ENCODE results near the gene RSPH1.
"Not testable (repeated sequence)": the region's sequence is repeated elsewhere in the genome, so short reads cannot be mapped to it uniquely, and the experiment has no call there.

The RSPH1 gene

GRCh38 chr21:42480736-42481135 lies 15.3 kb downstream of the RSPH1 start:
- DNase-seq: no peak

DNA sequence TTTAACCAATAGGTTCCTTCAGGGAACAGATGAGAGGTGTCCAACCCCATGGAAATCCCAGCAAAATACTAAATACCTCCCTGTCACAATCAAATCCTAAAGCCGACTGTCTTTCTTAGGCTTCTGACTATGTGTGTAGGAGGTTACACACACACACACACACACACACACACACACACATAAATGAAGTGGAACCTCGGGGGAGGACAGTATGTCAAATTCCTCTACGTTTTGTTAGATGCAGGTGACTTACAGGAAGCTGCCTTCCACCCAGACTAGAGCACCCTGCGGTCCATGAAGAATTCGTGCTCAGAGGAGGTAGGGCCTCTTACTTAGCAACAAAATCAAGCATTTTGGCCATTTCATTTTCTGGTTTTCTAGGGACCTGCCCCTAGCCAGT lies 16.4 kb downstream of the RSPH1 start:
- DNase-seq: no peak

- no peak for DNase-seq
Measured at GRCh38 chr21:42478504-42478903, 17.5 kb downstream of the RSPH1 start.

DNA sequence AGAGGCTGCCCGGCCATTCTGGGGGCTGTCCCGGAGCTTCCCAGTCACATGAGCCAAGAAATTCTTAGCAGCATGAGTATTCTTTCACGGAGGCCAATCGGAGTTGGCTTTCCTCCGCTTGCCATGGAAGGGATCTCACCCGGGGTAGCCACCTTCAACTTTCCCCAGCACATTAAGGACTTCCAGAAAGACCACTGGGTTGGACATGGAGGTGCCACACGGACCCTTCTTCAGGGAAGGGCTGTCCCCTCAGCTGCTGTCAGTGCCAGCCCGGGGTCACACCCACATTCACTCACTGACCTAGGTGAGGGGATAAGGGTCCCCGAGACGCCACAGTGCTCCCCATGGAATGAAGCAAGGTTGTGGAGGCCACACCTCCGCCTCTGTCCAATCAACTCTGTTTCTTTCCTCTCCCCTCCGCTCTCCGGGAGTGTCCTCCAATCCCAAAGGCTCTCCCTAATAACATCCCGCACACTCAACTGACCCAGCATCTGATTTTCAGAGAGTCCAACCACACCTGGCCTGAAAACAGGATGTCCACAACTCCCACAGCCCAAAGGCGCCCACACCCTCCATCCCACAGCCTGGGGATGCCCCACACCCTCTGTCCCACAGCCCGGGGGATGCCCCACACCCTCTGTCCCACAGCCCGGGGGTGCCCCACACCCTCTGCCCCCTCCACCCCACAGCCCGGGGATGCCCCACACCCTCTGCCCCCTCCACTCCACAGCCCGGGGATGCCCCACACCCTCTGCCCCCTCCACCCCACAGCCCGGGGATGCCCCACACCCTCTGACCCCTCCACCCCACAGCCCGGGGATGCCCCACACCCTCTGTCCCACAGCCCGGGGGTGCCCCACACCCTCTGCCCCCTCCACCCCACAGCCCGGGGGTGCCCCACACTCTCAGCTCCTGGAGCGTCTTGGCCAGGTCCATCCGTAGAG lies 19.4 kb downstream of the RSPH1 start:
- no peak for DNase-seq

DNA sequence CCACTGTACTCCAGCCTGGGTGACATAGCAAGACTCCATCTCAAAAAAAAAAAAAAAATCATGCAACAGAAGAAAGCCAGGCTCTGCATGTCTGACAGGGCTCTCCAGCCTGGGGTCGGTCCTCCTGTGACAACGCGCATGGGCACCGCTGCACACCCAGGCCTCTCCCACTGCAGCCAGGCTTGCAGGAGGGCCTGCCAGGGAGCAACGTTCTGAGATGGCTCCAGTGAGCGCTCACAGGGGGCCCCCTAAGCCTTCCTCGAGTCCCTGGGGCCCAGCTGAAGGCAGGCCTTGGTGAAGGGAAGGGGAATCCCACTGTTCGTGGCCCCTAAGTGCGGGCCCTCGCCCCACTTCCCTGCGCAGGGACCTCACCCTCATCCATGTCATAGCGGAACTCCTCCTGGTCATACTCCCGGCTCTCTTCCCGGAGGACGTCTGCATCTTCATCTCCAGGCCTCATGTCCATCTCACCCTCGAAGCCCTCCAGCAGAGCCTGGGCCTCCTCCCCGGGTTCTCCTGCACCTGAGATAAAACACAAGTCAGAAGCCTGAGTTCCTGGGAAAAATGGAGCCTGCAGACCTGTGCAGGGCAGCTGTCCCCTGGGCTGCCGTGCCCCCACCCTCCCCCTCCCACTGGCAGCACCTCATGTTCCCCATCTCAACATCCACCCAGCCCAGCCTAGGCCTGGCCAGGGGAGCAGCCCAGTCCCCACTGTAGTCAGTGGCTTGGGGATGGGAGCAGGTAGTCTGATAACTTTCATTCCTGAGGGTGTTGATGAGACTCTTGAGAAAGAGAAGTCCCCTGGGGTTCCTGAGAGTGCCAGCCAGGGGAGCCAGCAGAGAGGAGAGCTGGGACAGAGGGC lies 20.3 kb downstream of the RSPH1 start:
- no peak for DNase-seq

DNA sequence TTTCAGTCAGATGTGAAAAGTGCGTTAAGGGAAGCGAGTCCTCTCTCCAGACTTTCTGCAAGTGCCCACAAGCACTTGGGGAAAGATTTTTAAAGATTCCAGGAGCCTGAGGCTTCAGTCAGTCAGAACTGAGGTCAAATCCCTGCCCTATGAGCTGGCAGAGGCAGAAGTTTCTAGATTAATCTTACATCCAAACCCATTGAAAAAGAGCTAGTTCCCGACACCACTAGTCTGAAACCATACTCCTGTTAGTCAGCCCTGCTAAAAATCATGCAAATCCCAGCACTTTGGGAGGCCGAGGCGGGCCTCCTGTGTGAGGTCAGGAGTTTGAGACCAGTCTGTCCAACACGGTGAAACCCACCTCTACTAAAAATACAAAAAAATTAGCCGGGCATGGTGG lies 21.0 kb downstream of the RSPH1 start:
- DNase-seq: no peak

GRCh38 chr21:42474043-42474831 lies 21.8 kb downstream of the RSPH1 start:
- DNase-seq: no peak

DNA sequence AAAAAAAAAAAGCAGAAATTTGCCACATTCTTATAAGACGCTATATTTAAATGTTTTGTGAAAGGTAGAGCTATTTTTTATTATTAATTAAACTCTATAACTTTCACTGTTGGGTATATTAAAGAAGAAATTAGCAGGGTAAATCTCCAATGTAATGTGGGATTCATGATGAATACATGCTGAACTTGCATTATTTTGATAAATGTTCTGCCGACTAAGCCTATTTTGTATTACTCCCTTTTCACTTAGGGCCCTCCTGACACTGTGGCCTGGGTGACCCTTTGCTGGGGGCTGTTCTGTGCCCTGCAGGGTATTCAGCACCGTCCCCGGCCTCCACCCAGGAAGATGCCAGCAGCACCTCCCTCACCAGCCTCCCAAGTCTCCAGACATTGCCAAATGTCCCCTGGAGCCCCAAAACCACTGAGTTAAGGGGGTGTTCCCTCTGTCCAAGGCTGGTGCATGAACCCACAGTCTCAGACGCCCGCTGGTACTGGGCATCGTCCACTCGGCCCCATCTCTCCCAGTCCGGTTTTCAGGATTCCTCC lies 22.5 kb downstream of the RSPH1 start:
- no peak for DNase-seq

DNA sequence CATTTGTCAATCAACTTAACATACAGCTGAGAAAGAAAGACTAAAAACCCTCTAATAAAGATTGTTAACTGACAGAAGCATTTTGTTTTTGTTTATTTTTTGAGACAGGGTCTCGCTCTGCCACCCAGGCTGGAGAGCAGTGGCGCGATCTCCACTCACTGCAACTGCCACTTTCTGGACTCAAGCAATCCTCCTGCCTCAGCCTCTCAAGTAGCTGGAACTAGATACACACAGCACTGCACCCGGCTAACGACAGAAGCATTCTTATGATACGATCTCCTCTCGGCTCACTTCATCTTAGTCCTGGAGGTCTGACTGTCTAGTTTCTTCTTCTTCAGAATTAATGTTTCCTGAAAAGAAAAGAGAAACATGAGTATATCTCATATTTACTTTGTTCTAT lies 23.5 kb downstream of the RSPH1 start:
- DNase-seq: no peak

GRCh38 chr21:42471716-42472330 lies 24.2 kb downstream of the RSPH1 start:
- DNase-seq: no peak

GRCh38 chr21:42471206-42471605 lies 24.8 kb downstream of the RSPH1 start:
- DNase-seq: no peak

DNA sequence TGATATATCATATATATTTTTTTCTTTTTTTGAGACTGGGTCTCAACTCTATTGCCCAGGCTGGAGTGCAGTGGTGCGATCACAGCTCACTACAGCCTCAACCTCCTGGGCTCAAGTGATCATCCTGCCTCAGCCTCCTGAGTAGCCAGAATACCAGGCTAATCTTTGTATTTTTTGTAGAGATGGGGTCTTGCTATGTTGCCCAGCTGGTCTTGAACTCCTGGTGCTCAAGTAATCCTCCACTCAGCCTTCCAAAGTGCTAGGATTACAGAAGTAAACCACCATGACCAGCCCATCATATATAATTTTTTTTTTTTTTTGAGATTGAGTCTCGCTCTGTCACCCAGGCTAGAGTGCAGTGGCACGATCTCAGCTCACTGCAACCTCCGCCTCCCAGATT lies 26.3 kb downstream of the RSPH1 start:
- DNase-seq: not testable (repeated sequence)

- no peak for DNase-seq
Measured at GRCh38 chr21:42469272-42469671, 26.8 kb downstream of the RSPH1 start.

DNA sequence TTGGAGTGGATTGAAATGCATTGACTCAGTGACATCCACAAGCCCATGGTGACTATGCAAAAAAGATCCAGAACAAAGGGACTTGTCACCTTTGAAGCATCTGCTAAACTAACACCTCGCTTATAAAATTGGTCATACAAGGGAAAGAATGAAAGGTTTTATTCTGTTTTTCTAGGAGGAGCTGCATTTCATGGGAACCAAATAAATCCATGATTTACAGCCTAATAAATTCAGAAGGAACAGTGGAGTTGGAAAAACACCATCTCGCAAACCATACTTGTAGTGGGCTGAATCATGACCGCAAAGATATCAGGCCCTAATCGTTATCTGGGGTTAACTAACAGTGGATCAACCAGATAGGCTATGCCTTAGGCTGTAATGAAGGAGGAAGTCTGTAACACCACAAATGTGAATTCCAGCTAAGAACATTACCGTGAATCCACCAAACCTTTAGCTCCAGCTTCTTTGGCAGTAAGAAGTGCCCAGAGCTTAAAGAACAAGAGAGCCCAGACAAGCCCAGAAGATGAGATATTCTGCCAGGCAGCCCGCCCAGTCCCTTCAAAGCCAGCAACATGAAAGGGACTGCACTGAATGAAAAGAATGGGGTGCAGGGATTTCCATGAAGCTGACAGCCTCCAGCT lies 27.4 kb downstream of the RSPH1 start:
- DNase-seq: no peak

DNA sequence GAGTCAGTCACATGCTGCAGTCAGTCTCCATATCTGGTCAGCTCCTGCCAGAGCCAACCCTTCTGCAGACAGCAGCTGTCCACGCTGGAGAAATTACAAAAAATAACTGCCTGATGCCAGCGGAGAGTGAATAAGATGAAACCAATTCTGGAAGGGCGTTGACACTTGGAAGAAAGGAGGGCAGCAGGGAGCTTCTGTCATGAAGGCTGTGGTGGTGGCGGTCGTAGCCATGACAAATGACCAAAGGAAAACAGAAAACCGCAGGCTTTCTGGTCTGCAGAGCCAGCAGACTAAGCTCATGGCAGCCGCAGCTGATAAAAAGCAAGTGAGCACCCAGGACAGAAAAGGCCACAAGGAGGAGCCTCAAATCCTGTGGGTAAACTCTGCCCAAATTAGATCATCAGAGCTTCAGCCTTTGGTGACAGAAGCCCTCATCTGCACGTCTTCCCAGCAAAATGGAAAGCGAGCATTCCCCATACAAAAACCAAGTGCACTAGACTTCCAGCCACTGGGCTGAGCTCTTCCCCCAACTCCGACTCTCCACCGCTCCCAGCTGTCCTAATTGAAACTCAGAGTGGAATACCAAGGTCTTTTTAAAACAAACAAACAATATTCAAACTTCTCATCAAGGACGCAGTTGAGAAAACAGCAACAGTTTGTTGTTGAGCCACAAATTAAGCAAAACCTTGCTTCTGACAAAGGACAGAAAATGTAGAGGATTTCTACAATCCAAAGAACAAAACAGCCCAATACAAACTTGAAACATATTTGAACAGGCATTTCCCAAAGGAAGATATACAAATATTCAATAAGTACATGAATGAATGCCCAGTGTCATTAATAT lies 28.7 kb downstream of the RSPH1 start:
- no peak for DNase-seq

DNA sequence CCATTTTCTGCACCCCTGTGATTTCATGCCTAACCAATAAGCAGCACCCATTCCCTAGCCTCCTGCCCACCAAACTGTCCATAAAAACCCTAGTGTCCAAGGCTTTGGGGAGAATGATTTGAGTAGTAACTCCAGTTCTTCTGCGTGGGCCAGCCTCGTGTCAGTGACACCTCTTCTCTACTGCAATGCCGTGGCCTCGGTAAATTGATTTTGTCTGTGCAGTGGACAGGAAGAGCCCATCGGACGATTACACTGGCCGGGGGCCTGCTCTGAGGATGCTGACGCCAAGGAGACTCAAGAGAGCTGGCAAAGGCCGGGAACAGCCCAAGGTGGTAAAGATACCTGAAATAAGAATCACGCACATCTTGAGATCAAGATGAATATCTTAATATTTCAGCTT lies 29.3 kb downstream of the RSPH1 start:
- no peak for DNase-seq

GRCh38 chr21:42465803-42466127 lies 30.3 kb downstream of the RSPH1 start:
- no peak for DNase-seq

GRCh38 chr21:42465008-42465802 lies 30.8 kb downstream of the RSPH1 start:
- no peak for DNase-seq

- DNase-seq: no peak
Measured at GRCh38 chr21:42463861-42464515, 32.0 kb downstream of the RSPH1 start.

Measured in cerebellar nuclear complex (tissue), 1 donor.